NCI-H2081 (cell line): ENCODE data around the gene MIER3.
A peak's percentile ranks its signal among the peaks of the same experiment; 100 is the strongest.
"Not testable (repeated sequence)": the region's sequence is repeated elsewhere in the genome, so short reads cannot be mapped to it uniquely, and the experiment has no call there.

Experiments used
- DNase-seq, 2 experiments: peaks; one replicate each; lab custom pipeline; 2025; lab: John Stamatoyannopoulos, UW

The MIER3 gene, protein sequence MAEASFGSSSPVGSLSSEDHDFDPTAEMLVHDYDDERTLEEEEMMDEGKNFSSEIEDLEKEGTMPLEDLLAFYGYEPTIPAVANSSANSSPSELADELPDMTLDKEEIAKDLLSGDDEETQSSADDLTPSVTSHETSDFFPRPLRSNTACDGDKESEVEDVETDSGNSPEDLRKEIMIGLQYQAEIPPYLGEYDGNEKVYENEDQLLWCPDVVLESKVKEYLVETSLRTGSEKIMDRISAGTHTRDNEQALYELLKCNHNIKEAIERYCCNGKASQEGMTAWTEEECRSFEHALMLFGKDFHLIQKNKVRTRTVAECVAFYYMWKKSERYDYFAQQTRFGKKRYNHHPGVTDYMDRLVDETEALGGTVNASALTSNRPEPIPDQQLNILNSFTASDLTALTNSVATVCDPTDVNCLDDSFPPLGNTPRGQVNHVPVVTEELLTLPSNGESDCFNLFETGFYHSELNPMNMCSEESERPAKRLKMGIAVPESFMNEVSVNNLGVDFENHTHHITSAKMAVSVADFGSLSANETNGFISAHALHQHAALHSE

DNA sequence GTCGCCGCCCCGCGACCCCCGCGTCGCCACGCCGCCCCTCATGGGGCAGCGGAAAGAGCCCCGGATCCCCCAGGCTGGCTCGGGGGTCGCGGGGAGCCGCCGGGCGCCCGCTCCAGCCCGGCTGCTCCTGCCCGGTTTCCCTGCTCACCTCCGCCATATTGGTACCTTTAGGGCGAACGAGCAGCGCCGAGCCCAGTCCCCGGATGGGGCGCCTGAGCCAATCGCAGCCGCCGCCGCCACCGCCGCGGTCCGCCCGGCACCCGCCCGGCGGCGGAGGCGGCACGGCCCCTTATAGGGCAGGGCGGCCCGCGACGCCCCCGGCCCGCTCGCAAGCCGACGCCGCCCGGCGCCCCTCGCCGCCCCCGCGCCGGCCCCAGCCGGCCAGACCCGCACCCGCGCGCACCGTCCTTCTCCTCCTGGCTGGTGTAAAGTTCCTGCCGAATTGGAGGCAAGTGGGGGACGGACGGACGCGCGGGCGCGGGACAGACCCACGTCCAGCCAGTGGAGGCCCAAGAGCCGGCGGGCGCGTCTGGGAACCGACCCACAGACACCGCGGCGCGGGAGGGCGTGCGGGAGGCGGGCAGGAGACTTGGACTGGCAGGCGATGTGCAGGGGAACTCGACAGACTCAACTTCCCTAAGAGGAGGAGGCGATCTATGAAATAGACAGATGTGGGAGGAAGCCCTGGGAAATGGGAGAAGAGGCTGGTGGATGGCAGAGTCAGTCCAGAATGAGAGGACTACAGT, at the start of gene MIER3:
Gene MIER3 (minus strand): TSS at position 178 of the 746 bp plus-strand sequence. CDS start 21 bp downstream, at position 157.
- DNase-seq, result peak; percentile 28 to 71

DNA sequence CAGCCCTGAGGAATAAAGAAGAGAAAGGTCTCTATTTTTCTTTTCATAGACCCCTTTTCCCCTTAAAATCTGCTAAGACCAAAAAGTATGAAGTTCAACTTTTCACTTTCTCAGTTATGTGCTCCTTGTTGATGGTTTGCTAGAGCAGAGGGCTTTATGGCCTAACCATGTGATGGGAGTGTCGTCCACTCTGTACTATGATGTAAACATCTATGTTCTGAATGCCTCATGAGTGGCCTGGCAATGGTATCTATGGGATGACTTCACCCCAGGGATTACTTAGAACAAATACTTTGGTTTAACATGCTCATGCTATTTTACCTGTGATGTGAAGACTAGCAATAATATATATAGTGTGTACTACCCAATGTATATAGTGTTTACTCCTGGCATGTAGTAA, 43.7 kb upstream of the MIER3 start:
- no peak for DNase-seq

DNA sequence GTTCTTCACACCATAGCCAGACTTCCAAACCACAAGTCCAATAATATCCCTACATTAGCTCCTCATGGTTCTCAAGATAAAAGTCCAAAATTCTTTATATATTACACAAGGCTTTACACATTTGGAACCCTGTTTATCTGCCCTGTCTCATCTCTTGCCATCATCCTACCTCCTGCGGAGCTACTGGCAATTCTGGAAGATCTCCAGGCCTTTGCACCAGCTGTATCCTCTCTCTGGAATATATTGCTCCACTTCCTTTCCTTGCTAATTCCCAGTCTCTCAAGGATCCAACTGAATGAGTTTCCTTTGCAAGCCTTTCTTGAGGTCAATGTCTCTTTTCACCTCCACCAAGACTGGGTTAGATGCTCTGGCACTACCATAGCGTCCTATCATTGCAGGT, 41.3 kb upstream of the MIER3 start:
- DNase-seq, result no peak

DNA sequence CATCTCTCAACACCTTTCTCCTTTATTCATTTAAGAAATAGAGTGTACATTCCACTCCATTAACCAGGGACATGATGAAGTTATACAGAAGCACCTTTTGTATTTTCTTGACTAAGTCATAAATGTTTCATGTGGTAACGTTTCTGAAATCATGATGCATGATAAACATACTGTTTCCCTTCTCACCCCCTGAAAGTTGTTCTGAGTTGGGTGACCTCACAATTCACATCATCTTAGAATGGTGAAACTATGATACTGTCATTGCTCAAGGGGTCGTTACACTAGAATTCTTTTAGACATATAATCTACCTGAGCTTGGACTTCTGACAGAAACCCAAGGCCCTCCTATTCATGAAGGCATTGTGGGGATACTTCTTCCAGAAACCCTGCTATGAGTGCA, 37.8 kb upstream of the MIER3 start:
- DNase-seq, result no peak

DNA sequence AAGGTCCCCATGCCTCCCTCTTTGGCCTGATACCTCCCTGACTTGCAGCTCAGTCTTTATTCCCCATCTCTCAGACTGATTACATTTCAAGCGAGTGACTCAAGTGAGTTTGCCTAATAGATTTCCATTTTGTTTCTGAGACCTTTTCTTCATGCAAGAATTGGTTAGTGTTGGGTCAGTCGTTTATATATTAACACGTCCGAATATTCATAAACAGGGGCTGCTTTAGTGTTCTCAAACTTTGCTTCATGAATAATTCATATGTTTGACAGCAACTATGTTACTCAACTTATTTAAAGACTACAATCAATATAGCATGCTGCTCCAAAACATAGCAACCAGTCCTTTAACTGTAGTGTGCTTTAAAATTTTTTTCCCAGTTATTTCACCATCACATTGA, 36.6 kb upstream of the MIER3 start:
- DNase-seq, result no peak

DNA sequence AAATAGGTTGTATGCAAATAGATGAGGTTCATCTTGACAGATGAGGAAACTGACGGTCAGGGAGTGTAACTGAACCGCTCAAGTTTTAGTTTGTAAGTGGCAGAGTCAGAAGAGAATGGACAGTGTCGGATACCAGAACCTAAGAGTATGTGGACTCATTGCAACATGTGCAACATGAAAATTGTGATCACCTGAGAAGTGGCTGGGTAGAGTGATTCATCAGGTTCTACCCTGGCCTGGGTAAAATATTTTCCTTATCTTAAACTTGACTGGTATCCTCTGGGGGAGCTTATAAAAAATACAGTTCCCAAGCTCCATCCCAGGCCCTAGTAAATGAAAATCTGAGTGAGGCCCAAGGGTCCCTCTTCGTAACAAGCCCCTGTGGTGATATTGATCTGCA, 35.2 kb upstream of the MIER3 start:
- no peak for DNase-seq

DNA sequence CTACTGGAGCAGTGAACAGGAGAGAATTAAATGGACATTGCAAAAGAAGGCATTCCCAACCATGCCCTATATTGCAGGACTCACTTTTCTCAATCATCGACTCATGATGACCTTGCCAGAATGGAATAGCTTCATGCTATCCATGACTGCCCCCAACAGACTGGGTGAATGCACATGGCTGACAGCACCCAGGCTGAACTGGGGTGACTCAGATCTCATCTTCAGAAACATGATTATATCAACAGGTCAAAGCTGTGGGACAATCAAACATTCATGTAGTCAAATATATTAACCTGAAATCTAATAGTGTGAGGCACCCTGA, 34.7 kb upstream of the MIER3 start:
- DNase-seq, result no peak

DNA sequence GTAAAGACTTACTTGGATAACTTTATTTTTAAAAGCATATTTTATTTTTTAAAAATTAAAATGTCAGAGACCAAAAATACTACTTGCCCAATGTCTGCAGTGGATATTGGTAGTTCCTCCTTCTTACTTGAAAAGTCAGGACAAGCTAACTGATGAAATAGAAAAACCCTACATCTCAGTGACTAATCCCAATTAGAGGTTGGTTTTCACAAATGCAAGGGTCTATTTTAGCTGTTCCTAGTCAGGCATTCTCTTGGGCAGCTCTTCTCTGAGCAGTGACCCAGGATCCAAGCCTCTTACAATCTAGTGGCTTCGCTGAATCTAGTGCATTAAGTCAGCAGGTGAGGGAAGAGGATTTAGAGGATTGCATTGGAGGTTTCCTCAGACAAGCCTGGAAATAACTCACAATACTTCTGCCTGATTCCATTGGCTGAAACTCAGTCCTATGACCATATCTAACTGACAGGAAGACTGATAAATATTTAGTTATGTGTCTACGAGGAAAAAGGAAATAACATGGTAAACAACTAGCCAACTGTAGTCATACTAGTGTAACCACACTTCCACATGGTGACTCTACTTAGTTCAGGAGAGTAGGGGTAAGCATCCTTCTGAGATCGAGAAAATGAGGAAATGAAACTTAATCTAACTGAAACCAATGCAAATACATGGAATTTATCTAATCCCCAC, 34.2 kb upstream of the MIER3 start:
- no peak for DNase-seq

DNA sequence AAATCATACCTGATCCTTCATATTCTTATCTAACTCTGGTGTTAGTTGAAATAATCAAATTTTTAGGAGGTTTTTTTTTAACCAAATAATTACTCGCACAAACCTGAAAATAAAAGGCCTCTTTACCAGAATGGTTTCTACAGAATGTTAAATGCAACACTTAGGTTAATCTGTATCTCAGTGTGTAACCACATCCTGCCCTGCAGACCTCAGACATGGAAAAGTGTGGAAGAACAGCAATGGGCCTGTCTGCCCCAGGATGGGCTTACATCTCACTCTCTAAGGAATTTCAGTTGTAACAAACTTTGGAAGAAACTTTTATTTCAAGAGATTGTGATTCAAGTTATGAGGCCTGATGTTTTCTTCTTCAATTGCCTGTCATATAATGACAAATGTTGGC, 32.5 kb upstream of the MIER3 start:
- no peak for DNase-seq

DNA sequence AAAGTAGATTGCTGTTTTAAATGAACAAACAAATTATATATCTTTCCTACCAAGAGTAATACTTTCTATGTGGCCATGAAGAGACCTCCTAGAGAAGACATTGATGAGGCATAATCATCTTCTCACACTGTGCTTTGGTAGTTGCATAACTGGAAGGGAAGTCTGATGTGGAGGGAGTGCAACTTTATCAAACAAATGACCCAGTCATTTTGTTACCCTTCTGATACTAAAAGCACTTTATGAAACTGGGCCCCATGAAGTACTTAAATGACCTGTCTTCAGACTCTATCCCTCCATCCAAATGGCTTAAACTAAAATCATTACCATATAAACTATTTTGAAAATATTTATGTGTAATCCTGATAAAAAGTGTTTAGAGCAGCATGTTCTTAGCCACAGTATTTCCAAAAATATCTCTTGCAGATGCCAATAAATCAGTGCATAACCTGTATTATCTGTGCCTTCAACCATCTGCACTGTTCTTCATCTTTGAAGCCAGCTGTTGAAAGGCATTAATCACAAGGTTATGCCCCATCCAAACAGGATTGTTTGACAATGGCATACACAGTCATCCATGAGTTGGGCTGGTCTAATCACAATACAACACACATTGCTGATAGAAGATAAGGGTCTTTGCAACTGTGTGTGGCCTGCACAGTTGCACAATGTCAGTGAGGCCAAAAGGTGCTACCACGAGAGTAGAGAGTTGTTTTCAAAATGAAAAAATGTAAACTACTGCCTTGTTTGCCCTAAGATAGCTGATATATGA, 31.9 kb upstream of the MIER3 start:
- DNase-seq, result no peak

DNA sequence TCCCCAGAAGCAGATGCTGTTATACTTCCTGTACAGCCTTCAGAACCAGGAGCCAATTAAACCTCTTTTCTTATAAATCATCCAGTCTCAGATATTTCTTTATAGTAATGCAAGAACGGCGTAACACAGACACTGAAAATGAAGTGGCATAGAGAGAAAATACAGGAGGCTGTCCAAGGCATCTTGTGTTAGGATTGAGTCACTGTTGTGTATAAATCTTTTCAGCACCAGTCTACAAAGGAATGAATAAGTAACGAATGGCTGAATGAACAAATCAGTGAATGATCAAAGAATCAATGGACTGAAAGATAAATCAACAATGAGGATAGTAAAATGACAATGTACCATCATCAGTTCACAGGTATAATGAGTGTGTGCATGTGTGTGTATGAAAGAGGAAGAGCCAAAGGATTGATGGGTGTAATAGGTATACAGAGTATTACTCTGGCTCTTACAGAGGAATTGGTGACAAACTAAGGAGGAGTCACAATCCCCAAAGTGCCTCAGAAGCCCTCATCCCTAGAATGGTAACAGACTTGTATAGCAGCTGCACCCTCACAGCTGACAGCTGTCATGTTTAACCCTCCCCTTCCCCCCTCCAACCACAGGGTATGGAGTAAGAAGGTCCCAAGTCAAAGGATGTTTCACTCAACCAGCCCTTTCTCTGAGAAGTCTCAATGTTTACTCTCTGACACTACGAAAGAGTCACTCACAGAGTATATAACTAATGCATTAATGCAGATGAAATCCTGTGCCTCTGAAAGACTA, 29.8 kb upstream of the MIER3 start:
- DNase-seq, result no peak

DNA sequence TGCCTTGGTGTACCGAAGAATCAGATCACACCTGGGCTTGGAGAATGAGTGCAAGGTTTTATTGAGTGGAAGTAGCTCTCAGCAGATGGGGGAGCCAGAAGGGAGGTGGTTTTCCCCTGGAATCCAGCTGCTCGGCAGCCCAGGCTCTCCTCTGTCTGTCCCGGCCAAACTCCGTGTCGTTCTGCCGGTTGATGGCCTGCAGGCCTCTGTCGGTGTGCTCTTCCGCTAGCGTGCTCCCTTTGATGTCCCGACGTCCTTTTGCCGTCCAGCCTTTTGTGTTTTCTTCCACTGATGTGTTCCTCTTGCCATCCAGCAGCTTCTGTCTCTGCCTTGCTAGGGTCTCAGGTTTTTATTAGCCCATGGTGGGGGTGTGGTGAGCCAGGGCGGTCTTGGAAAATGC, 28.0 kb upstream of the MIER3 start:
- no peak for DNase-seq

DNA sequence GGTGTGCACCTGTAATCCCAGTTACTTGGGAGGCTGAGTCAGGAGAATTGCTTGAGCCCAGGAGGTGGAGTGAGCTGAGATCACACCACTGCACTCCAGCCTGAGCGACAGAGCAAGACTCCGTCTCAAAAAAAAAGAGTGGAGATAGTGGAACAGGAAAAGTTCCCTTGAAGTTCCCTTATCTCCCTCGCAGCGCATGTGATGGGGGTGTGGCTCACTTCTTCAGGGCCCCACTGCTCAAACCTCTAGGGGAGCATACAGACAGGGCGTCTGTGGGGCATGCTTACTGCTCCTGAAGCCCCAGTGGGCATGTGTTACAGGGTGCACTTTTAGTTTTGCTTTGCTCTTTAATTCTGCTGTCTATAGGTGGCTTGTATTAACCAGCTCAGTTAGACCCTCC, 27.6 kb upstream of the MIER3 start:
- DNase-seq, result not testable (repeated sequence)

DNA sequence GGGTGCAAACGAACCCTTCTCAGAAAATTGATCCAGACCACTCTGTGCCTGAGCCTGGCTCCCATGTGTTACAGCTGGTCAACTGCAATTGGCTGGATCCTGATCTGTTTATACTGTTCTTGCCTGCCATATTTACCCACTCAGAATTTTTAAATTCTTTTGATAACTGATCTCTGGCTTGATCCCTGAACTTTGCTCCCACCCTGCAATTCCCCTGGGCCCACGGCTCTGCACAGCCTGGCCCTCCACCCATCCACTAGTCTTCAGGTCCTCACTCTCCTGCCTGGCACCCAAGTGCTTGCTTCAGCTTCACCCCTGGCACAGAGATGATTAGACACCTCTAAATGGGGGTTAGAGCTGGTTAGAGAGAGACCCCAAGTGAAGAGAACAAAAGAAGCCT, 25.9 kb upstream of the MIER3 start:
- DNase-seq, result no peak

DNA sequence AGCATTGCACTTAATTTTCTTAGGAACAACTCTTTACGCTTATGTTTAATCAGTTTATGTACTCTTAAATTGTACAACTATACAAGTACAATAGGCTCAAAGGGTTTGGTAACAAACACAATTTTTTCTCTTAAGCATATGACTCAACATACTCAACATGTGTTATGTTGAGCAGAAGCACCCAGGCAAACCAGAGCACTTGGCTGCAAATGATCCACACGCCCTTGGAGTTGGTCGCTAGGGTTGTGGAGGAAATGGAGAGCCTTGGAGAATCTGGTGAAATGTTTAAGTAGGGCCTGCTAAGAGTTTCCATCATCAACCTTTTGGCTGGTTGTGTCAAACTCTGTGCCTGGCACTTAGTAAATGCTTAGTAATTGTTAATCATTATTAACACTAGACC, 25.1 kb upstream of the MIER3 start:
- no peak for DNase-seq

DNA sequence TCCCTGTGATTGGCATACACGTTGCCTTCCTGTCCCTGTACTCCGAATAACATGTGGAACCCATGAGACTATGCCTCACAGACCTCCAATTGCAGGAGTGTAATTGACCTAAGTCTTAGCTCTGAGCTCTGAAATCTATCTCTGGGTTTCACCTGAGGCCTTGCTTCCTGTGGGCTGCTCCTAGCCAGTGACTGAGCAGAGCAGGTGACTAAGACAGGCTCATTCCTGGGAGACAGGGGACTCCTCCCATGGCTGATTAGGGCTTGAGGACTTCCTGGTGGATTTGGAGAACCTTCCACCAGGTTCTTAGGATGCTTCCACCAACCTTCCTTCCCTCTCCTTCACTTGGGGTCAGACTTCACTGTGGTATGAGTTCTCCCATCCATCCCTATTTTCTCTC, 22.3 kb upstream of the MIER3 start:
- no peak for DNase-seq

DNA sequence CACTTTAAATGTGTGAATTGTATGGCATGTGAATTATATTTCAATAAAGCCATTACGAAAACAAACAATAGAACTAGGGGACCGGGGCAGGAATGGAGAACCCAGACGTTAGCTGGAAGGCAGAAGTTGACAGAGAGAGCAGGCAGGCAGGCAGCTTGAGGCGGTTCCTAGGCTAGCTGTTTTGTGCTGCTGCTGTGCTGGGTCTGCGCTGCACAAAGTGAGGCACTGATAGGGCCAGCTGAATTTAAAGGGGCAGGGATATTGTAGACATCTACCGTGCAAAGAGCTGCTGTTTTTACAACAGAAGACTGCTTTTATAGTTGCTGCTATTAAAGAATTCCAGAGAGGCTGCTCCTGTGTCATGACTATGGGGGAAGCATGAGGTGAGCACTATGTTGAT, 21.6 kb upstream of the MIER3 start:
- DNase-seq, result no peak

DNA sequence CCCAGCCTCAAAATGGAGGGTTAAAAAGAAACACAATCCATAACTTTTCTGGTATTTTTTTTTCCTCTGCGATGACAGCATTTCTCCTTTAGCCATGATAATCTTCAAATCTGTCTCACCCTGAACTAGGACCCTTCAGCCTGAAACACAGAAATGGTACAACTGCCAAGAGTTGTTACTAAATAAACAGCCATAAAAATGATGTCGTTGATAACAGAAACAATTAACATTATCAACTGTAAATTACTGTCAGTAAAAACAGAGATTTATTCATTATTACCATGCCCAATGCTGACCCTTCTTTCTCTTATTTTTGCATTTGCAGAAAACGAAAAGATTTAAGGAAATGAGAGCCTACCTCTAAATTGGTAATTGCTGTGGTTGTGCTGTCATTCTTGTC, 19.4 kb upstream of the MIER3 start:
- no peak for DNase-seq

DNA sequence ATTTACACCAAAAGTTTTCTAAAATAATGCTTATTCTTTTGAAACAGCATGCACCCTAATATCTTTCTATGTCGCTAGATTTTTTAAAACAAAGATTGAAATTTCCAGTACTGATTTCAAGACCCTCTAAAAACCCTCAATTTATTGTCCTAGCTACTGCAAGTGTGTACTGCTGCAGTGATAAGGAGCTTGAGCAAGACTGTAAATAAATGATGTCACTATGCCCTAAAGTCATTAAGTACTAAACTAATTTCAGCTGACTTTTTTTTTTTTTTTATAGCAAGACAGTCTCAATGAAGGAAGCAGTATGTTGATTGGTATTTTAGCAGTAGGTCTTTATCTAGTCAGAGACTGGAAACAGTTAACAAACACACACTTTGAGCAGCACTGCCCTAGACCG, 12.2 kb upstream of the MIER3 start:
- no peak for DNase-seq

DNA sequence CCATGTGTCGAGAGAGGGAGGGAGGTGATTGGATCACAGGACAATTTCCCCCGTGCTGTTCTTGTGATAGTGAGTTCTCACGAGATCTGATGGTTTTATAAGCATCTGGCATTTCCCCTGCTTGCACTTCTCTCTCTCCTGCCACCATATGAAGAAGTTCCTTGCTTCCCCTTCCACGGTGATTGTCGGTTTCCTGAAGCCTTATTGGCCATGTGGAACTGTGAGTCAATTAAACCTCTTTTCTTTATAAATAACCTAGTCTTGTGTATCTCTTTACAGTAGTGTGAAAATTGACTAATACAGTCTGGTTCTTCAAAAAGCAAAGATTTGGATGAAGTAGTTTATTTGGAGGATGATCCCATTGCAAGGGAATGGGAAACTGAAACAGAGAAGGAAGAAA, 11.3 kb upstream of the MIER3 start:
- no peak for DNase-seq

DNA sequence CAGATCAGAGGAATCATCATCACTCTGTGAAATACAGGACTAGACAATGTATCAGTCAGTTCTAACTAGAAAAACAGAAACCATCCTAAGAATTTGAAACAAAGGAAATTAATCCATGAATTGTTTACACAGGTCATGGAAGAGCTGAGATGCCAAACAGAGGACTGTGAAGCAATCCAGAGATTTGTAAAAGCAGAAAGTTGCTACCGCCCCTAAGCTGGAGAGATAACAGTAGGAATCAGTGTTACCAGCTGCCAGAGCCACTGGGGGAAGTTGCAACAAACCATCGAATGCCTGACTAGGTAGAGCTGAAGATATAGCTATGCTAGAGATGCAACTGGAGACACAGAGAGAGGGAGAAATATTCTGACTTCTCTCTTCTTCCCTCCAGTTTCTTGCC, 10.4 kb upstream of the MIER3 start:
- no peak for DNase-seq
